RCC 7860 (cell line): ENCODE results near the gene DIP2C.
"Not testable (repeated sequence)": the region's sequence is repeated elsewhere in the genome, so short reads cannot be mapped to it uniquely, and the experiment has no call there.

Source experiments
- DNase-seq: peaks from one replicate; pipeline ENCODE4 v3.0.0-alpha.2; 2015; ENCODE audit warnings: low spot score
- FAIRE-seq: peaks from 2 replicates; lab custom pipeline; 2012; peaks lifted over from hg19 to GRCh38; lab: Jason Lieb, UNC

Gene DIP2C

DNA sequence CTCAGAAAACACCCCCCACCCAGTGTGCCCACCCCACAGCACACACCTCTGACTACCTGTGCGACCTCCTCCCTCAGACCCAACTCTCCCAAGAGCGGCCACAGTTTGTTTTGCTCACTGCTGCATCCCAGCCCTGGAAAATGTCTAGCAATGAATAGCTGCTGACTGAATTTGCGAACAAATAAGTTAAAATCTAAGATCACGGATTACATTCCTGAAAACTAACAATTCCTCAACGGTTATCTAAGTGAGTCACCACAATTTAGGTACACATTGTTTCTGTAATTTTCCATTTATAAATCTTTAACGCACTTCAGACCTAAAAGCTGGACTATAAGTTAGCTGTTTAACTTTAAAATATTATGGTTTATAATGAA is 319.0 kb downstream of the DIP2C start:
- no peak for DNase-seq
- no peak for FAIRE-seq

DNA sequence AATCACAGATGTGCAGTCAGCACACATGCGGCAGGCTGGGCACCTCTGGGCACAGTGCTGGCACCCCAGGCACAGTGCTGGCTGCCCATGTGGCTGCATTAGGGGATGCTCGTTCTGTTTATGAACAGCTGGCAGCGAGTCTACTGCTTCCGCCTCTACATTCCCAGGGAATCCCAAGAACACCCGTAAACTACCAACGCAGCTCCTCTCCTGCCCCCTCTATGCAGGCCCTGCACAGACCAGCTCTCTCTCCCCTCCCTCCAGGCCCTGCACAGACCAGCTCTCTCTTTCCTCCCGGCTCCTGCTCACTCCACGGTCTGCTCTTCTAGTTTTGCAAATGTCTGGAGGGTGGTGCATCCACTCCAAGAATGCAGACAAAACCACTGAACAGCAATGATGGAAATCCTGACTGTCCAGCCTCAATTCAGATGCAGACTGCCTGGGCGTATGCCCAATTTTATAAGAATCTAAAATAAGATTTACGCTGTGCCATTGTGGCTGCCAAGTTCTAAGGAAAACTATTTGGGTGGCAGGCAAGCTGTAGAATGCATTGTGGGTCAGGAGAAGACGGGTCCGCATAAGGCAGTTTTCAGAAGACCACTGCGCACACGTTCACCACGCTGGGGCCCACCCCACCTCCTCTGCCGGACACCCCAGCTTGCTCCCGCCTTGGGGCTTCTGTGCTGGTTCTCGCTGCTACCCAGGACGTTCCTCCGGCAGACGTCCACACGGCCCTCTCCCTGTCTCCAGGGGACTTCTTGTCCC is 319.6 kb downstream of the DIP2C start:
- DNase-seq: no peak
- no peak for FAIRE-seq

GRCh38 chr10:369221-369683 is 320.2 kb downstream of the DIP2C start:
- no peak for DNase-seq
- no peak for FAIRE-seq

- no peak for FAIRE-seq
Observed at GRCh38 chr10:368579-369220, 320.8 kb downstream of the DIP2C start.

GRCh38 chr10:368107-368506 is 321.4 kb downstream of the DIP2C start:
- FAIRE-seq, DNase-seq: not testable (repeated sequence)

More at GRCh38 chr10:368579-369220, 320.8 kb downstream of the DIP2C start:
- no peak for DNase-seq

DNA sequence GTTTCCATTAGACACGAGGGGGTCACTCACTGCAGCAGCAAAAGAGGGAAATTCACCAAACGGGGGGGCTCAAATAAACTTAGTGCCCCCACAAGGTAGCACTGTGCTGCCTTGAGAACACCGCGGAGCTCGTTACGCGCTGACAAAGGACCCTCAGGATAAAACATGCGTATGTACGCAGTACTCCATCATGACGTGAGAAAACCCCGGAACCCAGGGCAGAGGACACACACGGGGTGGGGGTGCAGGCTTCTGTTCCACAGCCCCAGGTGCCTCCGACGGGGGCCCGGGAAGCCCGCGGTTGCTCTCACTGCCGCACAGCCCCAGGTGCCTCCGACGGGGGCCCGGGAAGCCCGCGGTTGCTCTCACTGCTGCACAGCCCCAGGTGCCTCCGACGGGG is 321.8 kb downstream of the DIP2C start:
- DNase-seq (no peak), FAIRE-seq (no peak)

GRCh38 chr10:366186-366585 is 323.3 kb downstream of the DIP2C start:
- DNase-seq (no peak), FAIRE-seq (no peak)

GRCh38 chr10:364267-364775 is 325.1 kb downstream of the DIP2C start:
- FAIRE-seq: no peak
- DNase-seq: no peak

GRCh38 chr10:363152-363551 is 326.3 kb downstream of the DIP2C start:
- DNase-seq (no peak), FAIRE-seq (no peak)

- FAIRE-seq (no peak), DNase-seq (no peak)
Observed at GRCh38 chr10:361203-362081, 328.0 kb downstream of the DIP2C start.

GRCh38 chr10:360653-361052 is 328.8 kb downstream of the DIP2C start:
- no peak for FAIRE-seq
- no peak for DNase-seq

DNA sequence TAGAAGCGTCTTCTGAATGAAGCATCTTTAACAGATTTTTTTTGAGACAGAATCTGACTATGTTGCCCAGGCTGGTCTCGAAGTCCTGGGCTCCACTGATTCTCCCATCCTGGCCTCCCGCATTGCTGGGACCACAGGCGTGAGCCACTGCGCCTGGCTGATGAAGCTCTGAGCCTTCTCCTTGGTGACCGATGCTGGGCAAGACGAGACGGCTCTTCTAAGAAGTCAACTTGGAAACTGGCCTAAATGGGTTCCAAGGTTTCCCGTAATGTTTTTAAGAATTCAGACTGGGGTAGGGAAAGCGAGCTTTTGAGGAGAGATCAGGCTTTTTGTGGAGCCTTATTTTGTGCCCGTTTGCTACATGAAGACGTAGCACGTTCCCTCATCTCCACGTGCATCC is 329.7 kb downstream of the DIP2C start:
- no peak for FAIRE-seq
- no peak for DNase-seq

DNA sequence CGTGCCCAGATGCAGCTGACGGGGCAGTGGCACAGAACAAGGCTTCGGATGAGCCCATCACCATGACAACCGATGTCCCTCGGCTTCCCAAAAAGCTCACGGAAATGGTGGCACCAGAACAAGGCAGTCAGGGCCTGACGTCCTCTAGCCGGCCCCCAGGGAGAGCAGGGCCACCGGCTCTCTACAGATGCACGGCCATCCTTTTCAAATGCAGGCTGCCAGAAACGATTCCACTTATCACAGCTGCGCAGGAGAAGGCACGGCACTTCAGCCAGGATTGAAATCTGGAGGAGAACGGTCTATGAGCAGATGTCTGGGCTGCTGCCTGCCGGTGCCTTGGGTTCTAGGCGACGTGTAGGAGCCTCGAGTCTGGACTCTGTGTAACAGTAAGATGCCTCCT is 330.4 kb downstream of the DIP2C start:
- FAIRE-seq: no peak
- DNase-seq: no peak

- DNase-seq: no peak
- no peak for FAIRE-seq
Observed at GRCh38 chr10:357201-357950, 332.1 kb downstream of the DIP2C start.

GRCh38 chr10:356452-356851 is 333.0 kb downstream of the DIP2C start:
- FAIRE-seq (no peak), DNase-seq (no peak)

- FAIRE-seq (no peak), DNase-seq (no peak)
Observed at GRCh38 chr10:354901-355617, 334.4 kb downstream of the DIP2C start.

- FAIRE-seq (no peak), DNase-seq (no peak)
Observed at GRCh38 chr10:352476-353235, 336.8 kb downstream of the DIP2C start.

- no peak for FAIRE-seq
- no peak for DNase-seq
Observed at GRCh38 chr10:351770-352334, 337.6 kb downstream of the DIP2C start.

- FAIRE-seq (no peak), DNase-seq (no peak)
Observed at GRCh38 chr10:350981-351501, 338.4 kb downstream of the DIP2C start.
